ENCODE results near the gene CNTNAP2. TPM values are rescaled to one million over a fixed set of nuclear protein-coding genes. Genes with fewer than 3 reads are reported as not detected.

CNTNAP2 gene
- total RNA-seq, 1 experiment from 2014 or later = not detected

GRCh38 chr7:146713205-146713604 is 596.6 kb downstream of the CNTNAP2 start:
- no peaks in the 10 kb centered on the region for H3K27me3 ChIP-seq
- no peak for DNase-seq
- no peaks in the 10 kb centered on the region for H3K36me3 ChIP-seq
- no peaks in the 10 kb centered on the region for H3K9me3 ChIP-seq
- no peak overlapping the region for H3K4me3 ChIP-seq

GRCh38 chr7:146713934-146714333 is 597.3 kb downstream of the CNTNAP2 start:
- no peak for DNase-seq
- Histone ChIP-seq H3K4me3 (no peak overlapping the region), H3K36me3 (no peaks in the 10 kb centered on the region), H3K9me3 (no peaks in the 10 kb centered on the region), H3K27me3 (no peaks in the 10 kb centered on the region)

DNA sequence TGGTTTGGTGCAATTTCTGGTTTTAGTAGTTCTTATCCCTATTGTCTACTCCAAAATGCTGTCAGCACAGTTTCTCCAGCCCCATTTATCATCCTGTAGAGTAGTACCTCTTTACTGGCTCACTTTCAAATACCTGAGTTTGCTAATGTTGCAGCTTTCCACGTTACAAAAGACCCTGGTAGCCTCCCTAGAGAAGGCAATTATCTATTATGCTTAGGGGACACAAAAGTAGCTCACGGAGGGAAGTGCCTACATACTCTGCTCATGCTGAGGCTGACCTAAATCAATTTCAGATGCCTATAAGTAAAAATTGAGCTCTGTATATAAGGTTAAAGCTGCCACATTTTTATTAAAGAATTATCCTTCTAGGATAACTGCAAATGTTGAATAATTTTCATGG is 603.6 kb downstream of the CNTNAP2 start:
- no peaks in the 10 kb centered on the region for H3K9me3 ChIP-seq

DNA sequence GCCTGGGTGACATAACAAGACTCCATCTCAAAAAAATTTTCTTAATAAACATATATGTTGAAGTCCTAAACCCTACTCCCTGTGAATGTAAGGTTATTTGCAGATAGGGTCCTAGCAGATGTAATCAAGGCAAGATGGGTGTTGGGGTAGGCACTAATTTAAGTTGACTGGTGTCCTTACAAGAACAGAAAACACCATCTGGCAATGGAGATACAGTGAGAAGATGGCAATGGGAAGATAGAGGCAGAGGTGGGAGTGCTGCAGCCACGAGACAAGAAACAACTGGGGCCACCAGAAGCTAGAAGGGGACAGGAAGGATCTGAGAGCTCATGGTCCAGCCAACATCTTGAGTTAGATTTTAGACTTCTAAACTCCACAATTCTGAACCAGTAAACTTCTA is 606.4 kb downstream of the CNTNAP2 start:
- H3K9me3 ChIP-seq = no peaks in the 10 kb centered on the region
- no peaks in the 10 kb centered on the region for H3K27me3 ChIP-seq
- no peaks in the 10 kb centered on the region for H3K36me3 ChIP-seq
- no peak overlapping the region for H3K4me3 ChIP-seq
- DNase-seq = no peak

More for the DNA sequence above, 603.6 kb downstream of the CNTNAP2 start:
- DNase-seq = no peak
- Histone ChIP-seq H3K36me3 (no peaks in the 10 kb centered on the region), H3K4me3 (no peak overlapping the region), H3K27me3 (no peaks in the 10 kb centered on the region)

DNA sequence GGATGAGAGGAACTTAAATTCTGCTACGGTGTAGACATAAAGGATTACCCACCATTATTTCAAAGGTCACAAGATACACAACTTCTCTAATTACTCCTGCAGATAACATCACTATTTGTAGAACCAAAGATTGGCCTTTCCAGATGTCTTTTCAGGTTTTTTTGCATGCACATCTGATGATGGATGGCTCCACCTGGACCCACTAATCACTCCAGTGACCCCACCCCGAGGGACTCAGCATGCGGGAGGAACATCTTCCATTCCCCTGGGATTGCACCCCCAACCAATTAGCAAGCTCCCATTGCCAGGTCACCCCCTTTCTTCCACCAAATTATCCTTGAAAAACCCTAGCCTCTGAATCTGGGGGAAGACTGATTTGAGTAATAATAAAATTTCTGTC is 608.9 kb downstream of the CNTNAP2 start:
- Histone ChIP-seq H3K27me3 (no peaks in the 10 kb centered on the region), H3K9me3 (no peaks in the 10 kb centered on the region), H3K36me3 (no peaks in the 10 kb centered on the region), H3K4me3 (no peak overlapping the region)
- DNase-seq = no peak

DNA sequence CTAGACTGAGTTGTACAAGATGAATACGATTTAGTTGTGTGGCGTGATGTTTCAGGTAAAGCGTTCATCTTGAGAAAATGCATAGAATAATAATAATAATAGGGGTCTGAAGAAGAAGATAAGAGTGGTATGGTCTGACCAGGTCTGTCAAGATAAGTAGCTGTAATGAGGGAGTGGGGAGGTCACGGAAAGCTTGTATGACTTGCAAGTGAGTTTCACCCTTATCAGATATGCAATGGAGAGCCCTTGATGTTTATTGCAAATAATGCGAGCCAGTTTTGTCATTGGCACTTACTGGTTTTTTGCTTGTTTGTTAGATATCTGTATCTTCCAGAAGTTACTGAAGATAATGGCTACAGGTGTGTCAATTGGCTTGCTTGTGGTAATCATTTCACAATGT is 611.5 kb downstream of the CNTNAP2 start:
- Histone ChIP-seq H3K4me3 (no peak overlapping the region), H3K27me3 (no peaks in the 10 kb centered on the region), H3K9me3 (no peaks in the 10 kb centered on the region), H3K36me3 (no peaks in the 10 kb centered on the region)
- DNase-seq = no peak

GRCh38 chr7:146728611-146729010 is 612.0 kb downstream of the CNTNAP2 start:
- Histone ChIP-seq H3K36me3 (no peaks in the 10 kb centered on the region), H3K9me3 (no peaks in the 10 kb centered on the region), H3K4me3 (no peak overlapping the region), H3K27me3 (no peaks in the 10 kb centered on the region)
- DNase-seq = no peak

DNA sequence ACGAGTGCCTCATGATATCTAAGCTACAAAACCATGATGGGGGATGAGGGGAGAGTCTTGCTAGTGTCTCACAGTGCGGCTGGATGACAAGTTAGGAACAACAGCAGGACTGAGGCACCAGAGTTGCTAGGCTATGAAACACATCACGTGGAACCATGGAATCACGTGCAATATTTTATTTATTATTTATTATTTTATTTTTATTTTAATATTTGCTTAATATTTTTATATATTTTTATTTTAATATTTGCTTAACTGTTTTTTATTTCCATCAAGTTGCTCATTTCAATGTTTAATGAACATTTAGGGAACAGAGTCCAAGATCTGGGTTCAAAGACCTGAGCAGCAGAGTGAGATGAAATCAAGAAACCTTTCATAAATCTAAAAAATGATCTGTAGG is 614.6 kb downstream of the CNTNAP2 start:
- no peaks in the 10 kb centered on the region for H3K9me3 ChIP-seq
- H3K4me3 ChIP-seq = no peak overlapping the region
- no peaks in the 10 kb centered on the region for H3K27me3 ChIP-seq
- no peaks in the 10 kb centered on the region for H3K36me3 ChIP-seq
- DNase-seq = no peak

GRCh38 chr7:146735992-146736391 is 619.4 kb downstream of the CNTNAP2 start:
- no peaks in the 10 kb centered on the region for H3K27me3 ChIP-seq
- H3K4me3 ChIP-seq = no peak overlapping the region
- DNase-seq = no peak
- no peaks in the 10 kb centered on the region for H3K36me3 ChIP-seq
- 0 out of 2 replicates have a peak, but pooled peaks cover 3% of the 10 kb centered on the region for H3K9me3 ChIP-seq

- H3K36me3 ChIP-seq = no peaks in the 10 kb centered on the region
- DNase-seq = peak; percentile 42
- H3K9me3 ChIP-seq = 0 out of 2 replicates have a peak, but pooled peaks cover 3% of the 10 kb centered on the region
- no peak overlapping the region for H3K4me3 ChIP-seq
- H3K27me3 ChIP-seq = no peaks in the 10 kb centered on the region
Measured at GRCh38 chr7:146736446-146737190, 620.0 kb downstream of the CNTNAP2 start.

- DNase-seq = no peak
- no peaks in the 10 kb centered on the region for H3K36me3 ChIP-seq
- H3K27me3 ChIP-seq = no peaks in the 10 kb centered on the region
- H3K4me3 ChIP-seq = no peak overlapping the region
- 0 out of 2 replicates have a peak, but pooled peaks cover 3% of the 10 kb centered on the region for H3K9me3 ChIP-seq
Measured at GRCh38 chr7:146740039-146740438, 623.4 kb downstream of the CNTNAP2 start.

DNA sequence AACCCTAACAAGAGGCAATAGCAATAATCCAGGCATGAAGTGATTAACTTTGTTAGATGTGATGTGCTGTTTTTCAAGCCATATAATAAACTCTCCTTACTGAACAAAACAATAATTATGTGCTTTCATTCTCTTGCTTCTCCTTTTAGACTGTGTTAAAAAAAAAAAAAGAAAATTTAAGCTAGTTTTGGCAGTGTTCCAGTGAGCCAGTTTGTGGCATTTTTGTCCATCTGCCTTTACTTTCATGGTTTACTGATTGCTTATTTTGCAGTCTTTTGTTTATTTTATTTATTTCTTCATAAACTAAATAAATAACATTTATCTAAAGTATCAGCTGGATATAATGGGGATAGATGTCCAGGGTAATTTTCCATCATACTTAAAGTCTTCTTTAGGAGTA is 625.3 kb downstream of the CNTNAP2 start:
- 0 out of 2 replicates have a peak, but pooled peaks cover 3% of the 10 kb centered on the region for H3K9me3 ChIP-seq
- H3K27me3 ChIP-seq = no peaks in the 10 kb centered on the region
- no peak for DNase-seq
- no peak overlapping the region for H3K4me3 ChIP-seq
- no peaks in the 10 kb centered on the region for H3K36me3 ChIP-seq

- H3K36me3 ChIP-seq = no peaks in the 10 kb centered on the region
- no peak for DNase-seq
Measured at GRCh38 chr7:146754385-146754784, 637.8 kb downstream of the CNTNAP2 start.

GRCh38 chr7:146755585-146755984 is 639.0 kb downstream of the CNTNAP2 start:
- H3K36me3 ChIP-seq = no peaks in the 10 kb centered on the region
- no peak overlapping the region for H3K4me3 ChIP-seq
- H3K27me3 ChIP-seq = no peaks in the 10 kb centered on the region
- no peak for DNase-seq
- H3K9me3 ChIP-seq = no peaks in the 10 kb centered on the region

More at GRCh38 chr7:146754385-146754784, 637.8 kb downstream of the CNTNAP2 start:
- Histone ChIP-seq H3K4me3 (no peak overlapping the region), H3K9me3 (no peaks in the 10 kb centered on the region), H3K27me3 (no peaks in the 10 kb centered on the region)

GRCh38 chr7:146764458-146764857 is 647.9 kb downstream of the CNTNAP2 start:
- no peak overlapping the region for H3K4me3 ChIP-seq

GRCh38 chr7:146768957-146769356 is 652.4 kb downstream of the CNTNAP2 start:
- no peaks in the 10 kb centered on the region for H3K9me3 ChIP-seq
- no peaks in the 10 kb centered on the region for H3K27me3 ChIP-seq
- H3K4me3 ChIP-seq = no peak overlapping the region
- no peak for DNase-seq
- no peaks in the 10 kb centered on the region for H3K36me3 ChIP-seq

More at GRCh38 chr7:146764458-146764857, 647.9 kb downstream of the CNTNAP2 start:
- Histone ChIP-seq H3K9me3 (no peaks in the 10 kb centered on the region), H3K27me3 (no peaks in the 10 kb centered on the region), H3K36me3 (no peaks in the 10 kb centered on the region)
- no peak for DNase-seq

DNA sequence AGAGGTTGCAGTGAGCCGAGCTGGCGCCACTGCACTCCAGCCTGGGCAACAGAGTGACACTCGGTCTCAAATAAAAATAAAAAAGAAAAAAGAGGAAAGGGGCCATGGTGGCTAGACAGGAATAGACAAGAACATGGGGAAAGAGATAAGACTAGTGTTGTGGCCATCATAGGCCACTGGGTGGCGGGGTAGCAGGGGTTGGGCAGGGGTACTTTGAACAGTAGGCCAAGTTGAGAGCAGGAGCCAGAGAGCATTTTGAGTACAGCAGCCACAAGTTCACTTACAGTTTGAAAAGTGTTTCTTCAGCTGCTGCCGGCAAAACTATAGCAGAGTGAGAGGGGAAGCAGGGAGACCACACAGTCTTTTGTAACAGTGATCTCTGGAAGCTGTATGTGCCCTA is 656.0 kb downstream of the CNTNAP2 start:
- H3K9me3 ChIP-seq = no peaks in the 10 kb centered on the region
- DNase-seq = no peak
- H3K36me3 ChIP-seq = no peaks in the 10 kb centered on the region
- H3K27me3 ChIP-seq = no peaks in the 10 kb centered on the region
- no peak overlapping the region for H3K4me3 ChIP-seq

DNA sequence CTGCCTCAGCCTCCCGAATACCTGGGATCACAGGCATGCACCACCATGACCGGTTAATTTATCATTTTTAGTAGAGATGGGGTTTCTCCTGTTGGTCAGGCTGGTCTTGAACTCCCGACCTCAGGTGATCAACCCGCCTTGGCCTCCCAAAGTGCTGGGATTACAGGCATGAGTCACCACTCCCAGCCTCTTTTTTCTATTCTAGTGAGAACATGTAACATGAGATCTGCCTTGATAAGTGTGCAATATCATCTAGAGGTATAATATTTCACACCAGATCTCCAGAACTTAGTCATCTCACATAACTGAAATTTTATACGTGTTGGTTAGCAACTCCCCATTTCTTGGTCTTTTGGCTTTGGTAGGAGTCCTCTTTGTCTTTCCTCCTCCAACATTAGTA is 656.9 kb downstream of the CNTNAP2 start:
- Histone ChIP-seq H3K4me3 (no peak overlapping the region), H3K27me3 (no peaks in the 10 kb centered on the region), H3K9me3 (no peaks in the 10 kb centered on the region), H3K36me3 (no peaks in the 10 kb centered on the region)
- no peak for DNase-seq

Measured in MG63 (cell line).